ENCODE results near the gene DAP3.
"Not testable (repeated sequence)": the region's sequence is repeated elsewhere in the genome, so short reads cannot be mapped to it uniquely, and the experiment has no call there.

DAP3 gene

GRCh38 chr1:155718524-155719115 lies 29.7 kb downstream of the DAP3 start:
- DNase-seq (ENCODE audit: low read depth), result not testable (repeated sequence)

DNA sequence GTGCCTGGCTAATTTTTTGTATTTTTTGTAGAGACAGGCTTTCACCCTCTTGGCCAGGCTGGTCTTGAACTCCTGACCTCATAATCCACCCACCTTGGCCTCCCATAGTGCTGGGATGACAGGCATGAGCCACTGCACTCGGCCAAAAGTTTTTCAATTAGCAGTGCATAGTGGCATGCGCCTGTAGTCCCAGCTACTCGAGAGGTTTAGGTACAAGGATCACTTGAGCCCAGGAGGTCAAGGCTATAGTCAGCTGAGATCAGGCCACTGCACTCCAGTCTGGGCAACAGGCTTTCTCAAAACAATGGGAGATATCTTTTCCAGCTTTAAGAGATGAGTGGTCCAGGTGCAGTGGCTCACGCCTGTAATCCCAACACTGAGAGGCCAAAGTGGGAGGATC lies 30.8 kb downstream of the DAP3 start:
- DNase-seq (ENCODE audit: low read depth), result no peak

GRCh38 chr1:155725142-155725541 lies 36.3 kb downstream of the DAP3 start:
- no peak for DNase-seq (ENCODE audit: low read depth)

GRCh38 chr1:155729031-155729898 lies 40.4 kb downstream of the DAP3 start:
- DNase-seq (ENCODE audit: low read depth), result peak; percentile 80

DNA sequence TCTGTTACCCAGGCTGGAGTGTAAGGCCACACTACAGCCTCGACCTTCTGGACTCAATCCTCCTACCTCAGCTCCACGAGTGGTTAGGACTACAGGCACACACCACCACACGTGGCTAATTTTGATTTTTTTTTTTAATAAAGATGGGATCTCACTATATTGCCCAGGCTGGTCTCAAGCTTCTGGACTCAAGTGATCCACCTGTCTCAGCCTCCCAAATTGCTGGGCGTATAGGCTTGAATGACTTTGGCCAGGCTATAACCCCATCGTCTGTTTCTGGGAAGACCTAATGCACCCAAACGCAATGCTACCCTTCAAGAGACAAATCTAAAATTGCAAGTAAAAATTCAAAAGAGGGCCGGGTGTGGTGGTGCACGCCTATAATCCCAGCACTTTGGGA lies 52.1 kb downstream of the DAP3 start:
- no peak for DNase-seq (ENCODE audit: low read depth)

GRCh38 chr1:155741908-155742307 lies 53.0 kb downstream of the DAP3 start:
- DNase-seq (ENCODE audit: low read depth), result no peak

DNA sequence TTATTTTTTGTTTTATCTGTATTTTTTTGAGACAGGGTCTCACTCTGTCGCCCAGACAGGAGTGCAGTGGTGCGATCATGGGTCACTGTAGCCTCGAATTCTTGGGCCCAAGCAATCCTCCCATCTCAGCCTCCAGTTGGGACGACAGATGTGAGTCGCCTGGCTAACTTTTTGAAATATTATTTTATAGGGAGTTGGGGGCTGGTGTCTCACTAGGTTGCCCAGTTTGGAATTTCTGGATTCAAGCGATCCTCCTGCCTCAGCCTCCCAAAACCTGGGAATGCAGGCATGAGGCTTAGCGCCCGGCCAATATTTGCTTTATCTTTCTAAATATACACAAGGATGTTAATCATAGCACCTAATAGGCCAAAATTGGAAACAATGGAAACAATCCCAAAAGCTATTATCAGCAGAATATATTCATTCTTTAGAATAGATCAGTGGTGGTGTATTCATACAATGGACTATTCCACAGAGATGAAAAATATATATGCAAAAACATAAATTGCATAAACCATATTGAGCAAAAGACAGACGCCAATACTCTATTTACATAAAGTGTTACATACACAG lies 55.9 kb downstream of the DAP3 start:
- no peak for DNase-seq (ENCODE audit: low read depth)

GRCh38 chr1:155745284-155746228 lies 56.7 kb downstream of the DAP3 start:
- peak; percentile 99 for DNase-seq (ENCODE audit: low read depth)

DNA sequence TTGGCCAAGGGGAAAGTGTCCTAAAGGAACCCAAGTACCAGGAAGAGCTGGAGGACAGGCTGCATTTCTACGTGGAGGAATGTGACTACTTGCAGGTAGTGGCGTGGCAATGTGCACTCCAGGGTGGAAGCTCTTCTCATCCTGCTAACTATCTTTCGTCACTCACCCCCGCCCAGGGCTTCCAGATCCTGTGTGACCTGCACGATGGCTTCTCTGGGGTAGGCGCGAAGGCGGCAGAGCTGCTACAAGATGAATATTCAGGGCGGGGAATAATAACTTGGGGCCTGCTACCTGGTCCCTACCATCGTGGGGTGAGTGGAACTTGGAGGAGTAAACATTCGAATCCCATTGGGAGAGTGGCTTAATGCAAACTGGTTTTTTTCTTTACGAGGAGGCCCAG lies 58.7 kb downstream of the DAP3 start:
- DNase-seq (ENCODE audit: low read depth), result not testable (repeated sequence)

- not testable (repeated sequence) for DNase-seq (ENCODE audit: low read depth)
Measured at GRCh38 chr1:155748141-155748540, 59.2 kb downstream of the DAP3 start.

DNA sequence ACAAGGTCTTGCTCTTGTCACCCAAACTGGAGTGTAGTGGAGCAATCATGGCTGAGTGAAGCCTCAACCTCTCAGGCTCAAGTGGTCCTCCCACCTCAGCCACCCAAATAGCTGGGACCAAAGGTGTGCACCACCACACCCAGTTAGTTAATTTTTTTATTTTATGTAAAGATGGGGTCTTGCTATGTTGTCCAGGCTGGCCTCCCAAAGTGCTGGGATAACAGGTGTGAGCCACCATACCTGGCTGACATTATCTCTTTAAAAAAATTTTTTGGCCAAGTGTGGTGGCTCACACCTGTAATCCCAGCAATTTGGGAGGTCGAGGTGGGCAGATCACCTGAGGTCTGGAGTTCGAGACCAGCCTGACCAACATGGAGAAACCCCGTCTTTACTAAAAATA lies 70.1 kb downstream of the DAP3 start:
- not testable (repeated sequence) for DNase-seq (ENCODE audit: low read depth)

DNA sequence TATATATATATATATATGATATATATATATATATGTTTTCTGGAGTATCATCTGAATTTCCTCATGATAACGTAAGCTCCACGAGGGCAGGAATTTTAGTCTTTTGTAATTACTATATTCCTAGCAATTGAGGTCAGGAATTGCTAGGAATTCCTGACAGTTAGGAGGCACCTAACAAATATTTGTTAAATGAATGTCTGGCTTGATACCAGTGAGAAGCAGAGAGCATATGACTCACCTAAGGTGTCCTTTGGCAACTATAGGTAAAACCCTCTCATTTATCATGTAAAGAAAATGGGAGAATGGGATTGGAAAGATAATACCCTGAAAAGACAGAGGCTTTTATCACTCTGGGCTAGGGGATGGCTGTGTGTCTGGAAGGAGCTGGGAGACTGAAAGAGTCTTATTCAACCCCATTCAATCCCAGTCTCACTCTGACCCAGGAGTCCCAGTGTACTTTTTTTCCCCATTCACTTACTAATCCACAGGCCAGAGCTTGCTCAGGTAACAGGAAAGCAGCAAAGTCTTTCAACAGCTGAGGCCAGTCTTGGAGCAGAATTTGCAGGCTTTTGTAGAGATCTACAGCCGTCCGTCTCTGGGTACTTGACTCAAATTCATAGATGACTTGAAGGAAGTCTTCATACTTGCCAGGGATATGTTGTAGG lies 71.2 kb downstream of the DAP3 start:
- DNase-seq (ENCODE audit: low read depth), result peak; percentile 12

DNA sequence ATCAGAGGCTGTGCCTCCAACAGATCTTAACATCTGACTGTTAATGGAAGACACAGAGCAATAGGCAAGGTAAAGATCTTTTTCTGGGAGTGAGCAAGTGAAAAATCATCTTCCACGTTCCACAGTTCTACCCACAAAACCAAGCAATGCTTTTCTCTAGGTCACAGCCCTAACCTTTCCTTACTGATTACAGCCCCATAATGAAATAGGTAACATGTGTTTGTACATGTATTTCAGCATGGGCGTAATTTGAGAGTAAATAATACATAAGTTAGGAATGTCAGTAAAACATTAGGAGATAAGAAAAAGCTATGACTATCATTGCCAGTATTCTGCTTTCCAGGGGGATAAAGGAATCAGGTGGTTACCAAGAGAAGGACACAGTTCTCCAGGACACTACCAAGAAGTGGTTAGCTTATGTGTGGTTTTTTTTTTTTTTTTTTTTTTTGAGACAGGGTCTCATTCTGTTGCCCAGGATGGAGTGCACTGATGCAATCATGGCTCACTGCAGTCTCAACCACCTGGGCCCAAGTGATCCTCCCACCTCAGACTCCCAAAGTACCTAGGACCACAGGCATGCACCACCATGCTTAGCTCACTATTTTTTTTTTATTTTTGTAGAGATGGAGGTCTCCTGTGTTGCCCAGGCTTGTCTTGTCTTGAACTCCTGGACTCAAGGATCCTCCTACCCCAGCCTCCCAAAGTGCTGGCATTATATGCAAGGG lies 72.0 kb downstream of the DAP3 start:
- DNase-seq (ENCODE audit: low read depth), result peak; percentile 5

DNA sequence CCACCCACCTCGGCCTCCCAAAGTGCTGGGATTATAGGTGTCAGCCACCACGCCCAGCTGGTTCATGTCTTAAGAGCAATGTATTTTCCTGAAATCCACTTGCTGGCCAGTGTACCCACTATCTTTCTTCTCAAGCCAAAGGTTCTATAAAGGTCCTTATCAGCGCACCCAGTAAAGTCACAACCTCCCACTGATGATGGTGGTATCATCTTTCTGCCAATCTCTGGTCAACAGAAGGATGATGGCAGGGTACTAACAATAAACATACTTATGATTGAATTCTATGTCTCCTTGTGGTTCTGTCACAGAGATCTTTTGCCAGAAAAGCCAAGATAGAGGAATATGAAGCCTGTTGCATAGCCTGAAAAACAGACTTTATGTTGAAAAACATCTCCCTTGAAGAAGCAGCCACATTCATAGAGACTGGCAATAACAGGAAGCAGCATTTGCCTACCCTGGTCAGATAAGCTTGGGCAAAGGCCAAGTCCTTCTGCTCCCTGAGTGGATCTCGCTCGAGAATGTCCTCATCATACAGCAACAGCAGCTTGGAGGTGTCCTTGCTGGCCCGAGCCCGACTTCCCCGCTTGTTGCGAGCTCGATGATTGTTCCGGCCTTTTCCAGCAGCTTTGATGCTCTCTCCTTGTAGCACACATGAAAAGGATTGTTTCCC lies 73.0 kb downstream of the DAP3 start:
- DNase-seq (ENCODE audit: low read depth), result no peak

GRCh38 chr1:155763090-155763815 lies 74.4 kb downstream of the DAP3 start:
- DNase-seq (ENCODE audit: low read depth), result peak; percentile 88

- DNase-seq (ENCODE audit: low read depth), result not testable (repeated sequence)
Measured at GRCh38 chr1:155763989-155764388, 75.1 kb downstream of the DAP3 start.

DNA sequence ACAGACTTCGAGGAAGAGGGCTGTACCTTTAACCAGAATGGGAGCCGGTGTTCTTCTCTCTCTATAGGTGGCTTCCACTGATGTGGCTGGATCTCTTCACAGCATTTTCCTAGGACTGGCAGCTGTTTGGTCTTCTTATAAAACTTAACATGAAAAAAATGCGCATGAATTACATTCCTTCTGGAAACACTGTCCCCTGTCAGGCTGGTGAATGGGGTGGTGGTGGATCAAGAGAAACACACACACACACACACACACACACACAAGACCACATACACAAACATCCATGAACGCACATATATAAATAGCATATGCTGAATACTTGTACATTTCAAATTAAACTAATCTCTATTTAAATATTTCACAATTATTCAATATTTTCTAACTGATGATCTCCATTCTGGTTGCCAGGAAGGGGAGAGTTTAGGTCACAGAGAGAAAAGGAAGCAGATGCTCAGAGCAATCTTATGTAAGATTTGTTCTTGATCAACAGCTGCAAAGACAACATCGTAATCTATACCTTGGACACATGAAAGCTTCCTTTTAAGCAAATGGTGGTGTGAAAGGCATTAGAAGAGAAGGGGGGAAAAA lies 78.6 kb downstream of the DAP3 start:
- not testable (repeated sequence) for DNase-seq (ENCODE audit: low read depth)

DNA sequence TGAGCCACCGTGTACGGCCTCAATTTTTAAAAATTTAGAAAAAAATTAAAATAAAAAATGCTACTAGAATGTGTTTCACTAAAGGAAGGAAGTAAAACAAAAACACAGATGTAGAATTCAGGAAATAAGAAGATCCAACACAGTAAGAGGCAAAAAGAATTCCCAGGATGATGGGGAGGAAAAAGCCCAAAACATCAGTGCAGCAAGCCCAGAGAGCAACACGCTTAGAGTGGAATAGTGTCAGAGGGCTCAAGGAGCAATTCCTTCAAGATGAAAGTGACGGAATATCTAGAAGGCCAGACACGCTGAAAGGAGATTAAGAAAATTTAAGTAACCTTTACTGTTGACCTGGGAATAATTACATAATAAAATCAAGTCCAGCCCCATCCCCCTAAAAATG lies 80.4 kb downstream of the DAP3 start:
- DNase-seq (ENCODE audit: low read depth), result no peak

- no peak for DNase-seq (ENCODE audit: low read depth)
Measured at GRCh38 chr1:155773221-155773620, 84.3 kb downstream of the DAP3 start.
